GM12865 (cell line): Measurements from ENCODE around the gene TBC1D24.

Source experiments
- DNase-seq: peaks from one replicate; pipeline ENCODE4 v3.0.0; 2010; ENCODE audit warnings: low read depth
- H3K4me3 ChIP-seq: 2 replicates; pipeline ENCODE4 v1.5.1; 2011; ENCODE audit warnings: mild to moderate bottlenecking, low read depth, low read length, control low read depth
- CTCF ChIP-seq: IDR thresholded peaks from 2 replicates; pipeline ENCODE4 v1.5.1; 2011; ENCODE audit warnings: low read length, control low read depth, low read depth, inconsistent platforms; ENCODE audit not compliant: insufficient read depth; ENCODE audit errors: missing control alignments

The TBC1D24 gene

GRCh38 chr16:2457946-2458345, 17.0 kb upstream of the TBC1D24 start:
- TF ChIP-seq CTCF, result no peak
- no peak for DNase-seq
- no peak overlapping the region for H3K4me3 ChIP-seq

GRCh38 chr16:2458887-2459646, 15.9 kb upstream of the TBC1D24 start:
- TF ChIP-seq CTCF, result no peak
- no peak for DNase-seq
- peak overlapping the region; percentile 58 for H3K4me3 ChIP-seq

- TF ChIP-seq CTCF, result no peak
- peak; percentile 97 for DNase-seq
- H3K4me3 ChIP-seq, result peak within 1 kb of the TSS; percentile 58
These were observed 15.1 kb upstream of the TBC1D24 start, which contains the start of gene TEDC2 for GRCh38 chr16:2459647-2460390. TEDC2 (plus strand) TSS chr16:2460109; CDS start chr16:2460145, 36 bp downstream.

GRCh38 chr16:2460391-2460713, 14.6 kb upstream of the TBC1D24 start:
- H3K4me3 ChIP-seq, result peak overlapping the region; percentile 58
- no peak for TF ChIP-seq CTCF
- DNase-seq, result no peak

- TF ChIP-seq CTCF, result no peak
- DNase-seq, result no peak
- peak overlapping the region; percentile 58 for H3K4me3 ChIP-seq
These were observed 14.0 kb upstream of the TBC1D24 start for GRCh38 chr16:2460916-2461315.

- TF ChIP-seq CTCF, result no peak
- H3K4me3 ChIP-seq, result no peak overlapping the region
- no peak for DNase-seq
These were observed 12.7 kb upstream of the TBC1D24 start for GRCh38 chr16:2462031-2462866.
